ENCODE results near the gene LPAR2.

The LPAR2 gene

GRCh38 chr19:19619849-19620210 lies 8.2 kb downstream of the LPAR2 start:
- TF ChIP-seq, protein P1, sequence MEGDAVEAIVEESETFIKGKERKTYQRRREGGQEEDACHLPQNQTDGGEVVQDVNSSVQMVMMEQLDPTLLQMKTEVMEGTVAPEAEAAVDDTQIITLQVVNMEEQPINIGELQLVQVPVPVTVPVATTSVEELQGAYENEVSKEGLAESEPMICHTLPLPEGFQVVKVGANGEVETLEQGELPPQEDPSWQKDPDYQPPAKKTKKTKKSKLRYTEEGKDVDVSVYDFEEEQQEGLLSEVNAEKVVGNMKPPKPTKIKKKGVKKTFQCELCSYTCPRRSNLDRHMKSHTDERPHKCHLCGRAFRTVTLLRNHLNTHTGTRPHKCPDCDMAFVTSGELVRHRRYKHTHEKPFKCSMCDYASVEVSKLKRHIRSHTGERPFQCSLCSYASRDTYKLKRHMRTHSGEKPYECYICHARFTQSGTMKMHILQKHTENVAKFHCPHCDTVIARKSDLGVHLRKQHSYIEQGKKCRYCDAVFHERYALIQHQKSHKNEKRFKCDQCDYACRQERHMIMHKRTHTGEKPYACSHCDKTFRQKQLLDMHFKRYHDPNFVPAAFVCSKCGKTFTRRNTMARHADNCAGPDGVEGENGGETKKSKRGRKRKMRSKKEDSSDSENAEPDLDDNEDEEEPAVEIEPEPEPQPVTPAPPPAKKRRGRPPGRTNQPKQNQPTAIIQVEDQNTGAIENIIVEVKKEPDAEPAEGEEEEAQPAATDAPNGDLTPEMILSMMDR (IDR thresholded peaks at IDR 0.05; ENCODE audit: low read depth, low read length), result no peak

DNA sequence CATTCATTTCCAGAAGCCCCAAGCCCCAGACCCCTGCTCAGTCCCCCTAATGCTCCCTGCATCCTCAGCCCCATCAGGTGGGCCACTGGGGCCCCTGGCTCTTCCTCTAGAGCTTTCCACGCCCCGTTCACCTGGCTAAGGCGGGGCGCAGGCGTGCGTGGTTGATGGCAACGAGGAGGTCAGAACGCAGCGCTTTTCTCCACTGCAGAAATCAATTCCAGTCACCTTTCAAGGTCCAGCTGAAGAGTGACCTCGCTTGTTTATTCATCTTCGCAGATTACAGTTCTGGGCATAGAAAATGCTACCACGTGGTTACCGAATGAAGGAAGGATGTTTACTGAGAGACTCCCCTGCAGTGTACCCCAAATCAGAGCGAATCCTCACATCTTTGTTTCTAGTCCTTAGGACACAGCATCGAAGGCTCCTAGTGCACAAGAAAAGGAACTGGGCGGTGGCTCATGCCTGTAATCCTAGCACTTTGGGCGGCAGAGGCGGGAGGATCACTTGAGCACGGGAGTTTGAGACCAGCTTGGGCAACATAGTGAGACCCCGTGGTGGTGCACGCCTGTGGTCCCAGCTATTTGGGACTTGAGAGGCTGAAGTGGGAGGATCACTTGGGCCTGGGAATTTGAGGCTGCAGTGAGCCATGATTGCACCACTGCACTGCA lies 8.7 kb downstream of the LPAR2 start:
- H3K36me3 ChIP-seq, result no peaks in the 10 kb centered on the region
- H3K4me1 ChIP-seq, result no peaks in the 10 kb centered on the region
- no peak for DNase-seq
- H3K9me3 ChIP-seq, result peaks cover 4% of the 10 kb centered on the region; the same call in 1 of the 2 replicates
- TF ChIP-seq, protein P1 (IDR thresholded peaks at IDR 0.05; ENCODE audit: low read depth, low read length), result no peak
- no peak overlapping the region for H3K4me3 ChIP-seq (ENCODE audit: low read depth, low read length)
- H3K27me3 ChIP-seq, result no peaks in the 10 kb centered on the region

More at GRCh38 chr19:19619849-19620210, 8.2 kb downstream of the LPAR2 start:
- DNase-seq, result no peak
- Histone ChIP-seq H3K27me3 (no peaks in the 10 kb centered on the region), H3K4me1 (no peaks in the 10 kb centered on the region), H3K36me3 (no peaks in the 10 kb centered on the region), H3K9me3 (peaks cover 4% of the 10 kb centered on the region; the same call in 1 of the 2 replicates), H3K4me3 (ENCODE audit: low read depth, low read length) (no peak overlapping the region)

DNA sequence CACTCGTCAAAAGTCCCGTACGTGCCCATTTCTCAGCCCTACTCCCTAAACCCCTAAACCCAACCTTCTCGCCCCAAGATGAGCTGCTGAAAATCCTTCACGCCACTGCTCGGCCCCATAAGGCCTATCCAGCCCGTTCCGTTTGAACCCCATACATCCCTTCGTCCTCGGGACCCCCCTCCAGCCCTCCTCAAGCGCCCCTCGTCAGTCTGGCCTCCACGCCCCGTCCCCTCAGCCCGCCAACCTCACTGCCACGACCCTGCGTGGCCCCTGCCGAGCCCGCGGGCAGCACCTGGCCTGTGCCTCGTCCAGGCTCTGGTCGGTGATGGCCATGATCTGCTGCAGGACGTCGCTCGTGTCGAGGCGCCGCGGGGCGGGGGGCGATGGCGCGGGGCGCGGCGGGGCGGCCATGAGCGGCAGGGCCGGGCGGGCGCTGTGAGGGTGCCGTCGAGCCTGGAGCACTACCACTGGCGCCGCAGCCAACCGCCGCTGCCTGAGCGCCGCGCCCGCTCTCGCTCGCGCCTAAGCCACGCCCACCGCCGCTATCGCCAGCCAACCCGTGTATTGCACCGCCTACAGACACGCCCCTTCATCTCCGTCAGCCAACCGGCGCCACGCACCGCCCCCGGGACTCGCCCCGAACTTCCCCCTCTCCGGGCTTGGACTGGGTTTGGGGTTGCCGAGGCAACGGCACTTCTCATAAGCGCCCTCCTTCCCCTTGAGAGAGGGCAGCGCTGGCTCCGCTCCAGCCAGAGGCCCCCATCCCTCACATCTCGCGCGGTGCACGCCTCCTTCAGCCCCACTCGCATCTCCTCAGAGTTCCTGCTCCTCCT lies 9.6 kb downstream of the LPAR2 start, which contains the start of gene PBX4:
Gene PBX4 (minus strand): TSS at position 469 of the 833 bp plus-strand sequence. CDS start 58 bp downstream, at position 411.
- H3K4me1 ChIP-seq, result no peaks in the 10 kb centered on the region
- peaks cover 4% of the 10 kb centered on the region; the same call in 1 of the 2 replicates for H3K9me3 ChIP-seq
- TF ChIP-seq, protein P1 (IDR thresholded peaks at IDR 0.05; ENCODE audit: low read depth, low read length), result no peak
- peak; percentile 96 for DNase-seq
- peak within 1 kb of the TSS; percentile 17; the same call in 1 of the 2 replicates for H3K4me3 ChIP-seq (ENCODE audit: low read depth, low read length)
- no peaks in the 10 kb centered on the region for H3K27me3 ChIP-seq
- H3K36me3 ChIP-seq, result no peaks in the 10 kb centered on the region

DNA sequence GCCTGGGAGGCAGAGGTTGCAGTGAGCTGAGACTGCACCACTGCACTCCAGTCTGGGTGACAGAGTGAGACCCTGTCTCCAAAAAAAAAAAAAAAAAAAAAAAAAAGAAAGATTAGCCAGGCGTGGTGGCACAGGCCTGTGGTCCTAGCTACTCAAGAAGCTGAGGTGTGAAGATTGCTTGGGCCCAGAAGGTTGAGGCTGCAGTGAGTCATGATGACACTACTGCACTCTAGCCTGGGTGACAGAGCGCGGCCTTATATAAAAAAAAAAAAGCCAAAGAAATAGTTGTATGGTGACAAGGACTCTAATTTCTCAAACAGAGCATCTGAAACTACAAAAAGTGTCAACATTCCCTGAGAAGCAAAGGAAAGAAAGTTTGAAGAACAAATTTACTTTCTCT lies 12.9 kb downstream of the LPAR2 start:
- TF ChIP-seq, protein P1 (IDR thresholded peaks at IDR 0.05; ENCODE audit: low read depth, low read length), result no peak
- DNase-seq, result no peak
- H3K9me3 ChIP-seq, result peaks cover 4% of the 10 kb centered on the region; the same call in 1 of the 2 replicates
- no peaks in the 10 kb centered on the region for H3K27me3 ChIP-seq
- H3K4me3 ChIP-seq (ENCODE audit: low read depth, low read length), result no peak overlapping the region
- H3K4me1 ChIP-seq, result no peaks in the 10 kb centered on the region
- no peaks in the 10 kb centered on the region for H3K36me3 ChIP-seq

GRCh38 chr19:19613506-19613905 lies 14.5 kb downstream of the LPAR2 start:
- H3K27me3 ChIP-seq, result no peaks in the 10 kb centered on the region
- DNase-seq, result no peak
- TF ChIP-seq, protein P1 (IDR thresholded peaks at IDR 0.05; ENCODE audit: low read depth, low read length), result no peak

More at GRCh38 chr19:19613506-19613905, 14.5 kb downstream of the LPAR2 start:
- Histone ChIP-seq H3K9me3 (peaks cover 4% of the 10 kb centered on the region; the same call in 1 of the 2 replicates), H3K4me1 (no peaks in the 10 kb centered on the region), H3K4me3 (ENCODE audit: low read depth, low read length) (no peak overlapping the region), H3K36me3 (no peaks in the 10 kb centered on the region)

Data from BE2C (cell line).